ENCODE results near the gene CATSPER3. TPM values are rescaled to one million over a fixed set of nuclear protein-coding genes. Genes with fewer than 3 reads are reported as not detected.
"Not testable (repeated sequence)": the region's sequence is repeated elsewhere in the genome, so short reads cannot be mapped to it uniquely, and the experiment has no call there.

Gene CATSPER3
- total RNA-seq, 4 donors from 2014 or later, result 0.23 to 0.59 TPM; not detected in 2

GRCh38 chr5:134975078-134975715 is 7.5 kb downstream of the CATSPER3 start:
- TF ChIP-seq CTCF (IDR thresholded peaks at IDR 0.05) (no peak), POLR2A (IDR thresholded peaks at IDR 0.05) (no peak)
- 72 to 77% methylated on average over 2 of the region's 2 CpGs for WGBS, 2 donors
- no peak for DNase-seq (ENCODE audit: low spot score in 2 of 2)
- intact Hi-C loops (cut with DNase I; ENCODE audit: low total_unique reads), result no loop called here
- H3K4me3 ChIP-seq (ENCODE audit: low read depth, poor library complexity, severe bottlenecking), result no peak overlapping the region

GRCh38 chr5:134975843-134976242 is 8.1 kb downstream of the CATSPER3 start:
- no peak for DNase-seq (ENCODE audit: low spot score in 2 of 2)
- H3K4me3 ChIP-seq (ENCODE audit: low read depth, poor library complexity, severe bottlenecking), result no peak overlapping the region
- intact Hi-C loops (cut with DNase I; ENCODE audit: low total_unique reads), result no loop called here
- TF ChIP-seq POLR2A (IDR thresholded peaks at IDR 0.05), result no peak
- no peak for TF ChIP-seq CTCF (IDR thresholded peaks at IDR 0.05)

- no peak for TF ChIP-seq POLR2A (IDR thresholded peaks at IDR 0.05)
- TF ChIP-seq CTCF (IDR thresholded peaks at IDR 0.05), result no peak
- no peak for DNase-seq (ENCODE audit: low spot score in 2 of 2)
- intact Hi-C loops (cut with DNase I; ENCODE audit: low total_unique reads), result no loop called here
- H3K4me3 ChIP-seq (ENCODE audit: low read depth, poor library complexity, severe bottlenecking), result no peak overlapping the region
- 95 to 100% methylated on average over 1 of the region's 1 CpG for WGBS, 2 donors
Measured at GRCh38 chr5:134976841-134977240, 9.1 kb downstream of the CATSPER3 start.

- 74 to 78% methylated on average over 3 of the region's 3 CpGs for WGBS, 2 donors
- no peak for DNase-seq (ENCODE audit: low spot score in 2 of 2)
- no peak overlapping the region for H3K4me3 ChIP-seq (ENCODE audit: low read depth, poor library complexity, severe bottlenecking)
- intact Hi-C loops (cut with DNase I; ENCODE audit: low total_unique reads), result no loop called here
- TF ChIP-seq POLR2A (IDR thresholded peaks at IDR 0.05) (no peak), CTCF (IDR thresholded peaks at IDR 0.05) (no peak)
Measured at GRCh38 chr5:134979416-134979815, 11.7 kb downstream of the CATSPER3 start.

- H3K4me3 ChIP-seq (ENCODE audit: low read depth, poor library complexity, severe bottlenecking), result no peak overlapping the region
- DNase-seq (ENCODE audit: low spot score in 2 of 2), result no peak
- intact Hi-C loops (cut with DNase I; ENCODE audit: low total_unique reads), result loop anchor here (5.0 kb wide), 1 partner anchor 820 kb away; no protein-coding TSS in a partner anchor
- 89 to 97% methylated on average over 1 of the region's 1 CpG for WGBS, 2 donors
- TF ChIP-seq POLR2A (IDR thresholded peaks at IDR 0.05) (no peak), CTCF (IDR thresholded peaks at IDR 0.05) (no peak)
Measured at GRCh38 chr5:134982230-134982629, 14.5 kb downstream of the CATSPER3 start.

- TF ChIP-seq POLR2A (IDR thresholded peaks at IDR 0.05) (no peak), CTCF (IDR thresholded peaks at IDR 0.05) (no peak)
- WGBS, 2 donors, result 70 to 81% methylated on average over 3 of the region's 3 CpGs
- DNase-seq (ENCODE audit: low spot score in 2 of 2), result no peak
- intact Hi-C loops (cut with DNase I; ENCODE audit: low total_unique reads), result no loop called here
- no peak overlapping the region for H3K4me3 ChIP-seq (ENCODE audit: low read depth, poor library complexity, severe bottlenecking)
Measured at GRCh38 chr5:134989266-134989830, 21.6 kb downstream of the CATSPER3 start.

GRCh38 chr5:134990183-134990582 is 22.5 kb downstream of the CATSPER3 start:
- WGBS, 2 donors, result 68 to 70% methylated on average over 5 of the region's 5 CpGs
- H3K4me3 ChIP-seq (ENCODE audit: low read depth, poor library complexity, severe bottlenecking); DNase-seq (ENCODE audit: low spot score in 2 of 2); intact Hi-C loops (cut with DNase I; ENCODE audit: low total_unique reads): not testable (repeated sequence)
